ENCODE measurements around the gene MGAT5B. TPM values are rescaled to one million over a fixed set of nuclear protein-coding genes. Genes with fewer than 3 reads are reported as not detected.
A peak's percentile ranks its signal among the peaks of the same experiment; 100 is the strongest.
"Not testable (repeated sequence)": the region's sequence is repeated elsewhere in the genome, so short reads cannot be mapped to it uniquely, and the experiment has no call there.

The MGAT5B gene, protein sequence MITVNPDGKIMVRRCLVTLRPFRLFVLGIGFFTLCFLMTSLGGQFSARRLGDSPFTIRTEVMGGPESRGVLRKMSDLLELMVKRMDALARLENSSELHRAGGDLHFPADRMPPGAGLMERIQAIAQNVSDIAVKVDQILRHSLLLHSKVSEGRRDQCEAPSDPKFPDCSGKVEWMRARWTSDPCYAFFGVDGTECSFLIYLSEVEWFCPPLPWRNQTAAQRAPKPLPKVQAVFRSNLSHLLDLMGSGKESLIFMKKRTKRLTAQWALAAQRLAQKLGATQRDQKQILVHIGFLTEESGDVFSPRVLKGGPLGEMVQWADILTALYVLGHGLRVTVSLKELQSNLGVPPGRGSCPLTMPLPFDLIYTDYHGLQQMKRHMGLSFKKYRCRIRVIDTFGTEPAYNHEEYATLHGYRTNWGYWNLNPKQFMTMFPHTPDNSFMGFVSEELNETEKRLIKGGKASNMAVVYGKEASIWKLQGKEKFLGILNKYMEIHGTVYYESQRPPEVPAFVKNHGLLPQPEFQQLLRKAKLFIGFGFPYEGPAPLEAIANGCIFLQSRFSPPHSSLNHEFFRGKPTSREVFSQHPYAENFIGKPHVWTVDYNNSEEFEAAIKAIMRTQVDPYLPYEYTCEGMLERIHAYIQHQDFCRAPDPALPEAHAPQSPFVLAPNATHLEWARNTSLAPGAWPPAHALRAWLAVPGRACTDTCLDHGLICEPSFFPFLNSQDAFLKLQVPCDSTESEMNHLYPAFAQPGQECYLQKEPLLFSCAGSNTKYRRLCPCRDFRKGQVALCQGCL
- total RNA-seq, result 0.13 and 0.26 TPM in 2 replicates

DNA sequence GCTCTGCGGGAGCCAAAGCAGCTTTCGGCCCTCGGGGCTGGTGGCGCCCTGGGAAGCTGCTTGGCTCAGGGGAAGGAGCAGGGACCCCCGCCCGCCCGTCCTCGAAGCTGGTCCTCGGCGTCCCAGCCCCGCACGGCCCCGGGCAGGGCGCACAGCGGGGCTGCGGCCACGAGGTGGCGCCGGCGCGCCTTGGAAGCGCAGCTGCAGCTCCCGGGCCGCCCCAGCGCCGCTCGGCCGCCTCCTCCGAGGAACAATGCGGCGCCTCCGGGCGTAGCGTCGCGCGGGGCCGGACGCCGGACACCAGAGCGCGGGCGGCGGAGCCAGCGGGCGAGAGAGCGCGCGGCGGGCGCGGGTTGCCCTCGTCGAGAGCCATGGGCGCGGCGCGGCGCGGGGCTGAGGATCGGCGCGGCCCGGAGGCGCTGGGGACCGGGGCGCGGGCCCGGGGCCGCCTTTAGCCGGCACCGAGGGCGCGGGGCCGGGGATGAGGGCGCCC, at the start of gene MGAT5B:
TSS of gene MGAT5B (plus strand) at position 229 of the 493 bp plus-strand sequence. CDS start 626 bp downstream, outside the sequence.
- peak; percentile 29 to 87 for DNase-seq (ENCODE audit: low read depth in 2 of 2)

DNA sequence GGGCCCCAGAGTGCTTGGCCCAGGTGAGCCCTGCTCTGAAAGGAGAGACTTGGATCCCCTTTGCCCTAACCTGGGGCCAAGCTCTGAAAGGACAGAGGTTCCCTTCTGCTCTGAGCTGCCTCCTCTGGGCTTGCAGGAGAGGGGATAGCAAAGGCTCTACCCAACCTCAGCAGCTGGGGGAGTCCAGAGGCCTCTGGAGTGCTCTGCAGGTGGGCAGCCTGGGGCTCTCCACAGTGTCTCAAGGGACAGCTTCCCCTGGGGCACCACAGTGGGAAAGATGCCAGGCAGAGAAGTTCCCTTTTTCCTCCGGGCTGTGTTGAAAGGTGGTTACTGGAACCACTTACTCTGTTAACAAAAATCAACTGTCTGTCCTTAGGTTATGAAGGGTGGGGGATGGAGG, 48.2 kb upstream of the MGAT5B start:
- no peak for DNase-seq (ENCODE audit: low read depth in 2 of 2)

DNA sequence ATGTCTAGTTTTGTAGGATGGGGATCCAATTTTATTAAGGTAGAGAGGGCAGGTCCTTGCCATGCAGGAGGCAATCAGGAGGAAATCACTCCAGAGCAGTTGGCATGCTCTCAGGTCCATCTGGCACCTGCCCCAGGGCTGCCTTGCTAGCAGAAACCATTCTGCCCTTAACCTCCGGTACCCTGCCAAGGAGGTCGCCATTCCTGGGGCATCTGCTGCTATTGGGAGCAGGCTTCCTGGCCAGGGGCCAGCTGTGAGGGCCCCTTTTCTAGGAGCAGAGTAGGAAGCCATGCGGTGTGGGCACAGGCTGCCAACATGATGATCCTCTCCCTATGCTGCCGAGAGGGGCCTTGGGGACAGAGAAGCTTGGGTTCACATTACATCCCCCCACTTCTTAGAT, 47.6 kb upstream of the MGAT5B start:
- no peak for DNase-seq (ENCODE audit: low read depth in 2 of 2)

DNA sequence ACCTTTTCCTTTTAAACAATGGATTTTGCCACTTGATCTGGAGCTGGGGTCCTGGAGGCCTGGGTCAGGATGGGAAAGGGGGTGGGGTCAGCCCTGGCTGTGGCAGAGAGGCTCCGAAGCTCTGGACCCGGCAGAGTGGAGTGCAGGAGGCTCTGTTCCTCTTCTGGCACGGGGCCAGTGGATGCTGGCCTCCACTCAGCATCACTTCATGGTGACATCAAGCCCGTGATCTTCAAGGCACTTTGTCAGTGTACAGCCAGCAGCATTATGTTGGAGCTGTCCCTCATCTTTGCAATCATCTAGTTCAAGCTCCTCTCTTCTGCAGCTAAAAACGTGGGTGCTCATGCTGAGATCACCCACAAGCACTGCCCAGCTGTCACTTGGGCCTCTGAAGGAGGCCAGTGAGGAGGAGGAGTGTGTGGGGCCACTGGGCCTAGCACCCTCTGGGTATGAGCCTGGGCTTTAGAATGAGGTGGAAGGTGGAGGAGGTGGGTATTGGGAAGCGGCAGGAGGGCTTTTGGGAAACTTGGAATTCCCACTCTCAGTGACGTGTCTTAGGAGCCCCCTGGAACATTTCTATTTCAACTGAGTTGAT, 45.9 kb upstream of the MGAT5B start:
- DNase-seq (ENCODE audit: low read depth in 2 of 2), result no peak

DNA sequence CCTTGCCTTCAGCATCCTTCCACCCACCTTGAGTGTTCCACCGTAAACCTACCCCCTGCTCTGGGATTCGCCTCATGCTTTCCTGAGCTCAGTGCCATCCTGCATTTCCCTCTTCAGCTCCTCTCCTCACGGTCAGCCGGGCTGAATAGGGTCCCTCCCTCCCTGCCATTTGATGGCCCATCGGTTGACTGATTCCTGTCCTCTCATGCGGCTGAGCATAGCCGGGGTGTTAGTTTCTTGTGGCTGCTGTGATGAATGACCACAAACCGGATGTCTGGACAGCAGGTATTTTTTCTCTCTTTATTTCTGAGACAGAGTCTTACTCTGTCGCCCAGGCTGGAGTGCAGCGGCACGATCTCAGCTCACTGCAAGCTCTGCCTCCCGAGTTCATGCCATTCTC, 44.1 kb upstream of the MGAT5B start:
- DNase-seq (ENCODE audit: low read depth in 2 of 2), result no peak

DNA sequence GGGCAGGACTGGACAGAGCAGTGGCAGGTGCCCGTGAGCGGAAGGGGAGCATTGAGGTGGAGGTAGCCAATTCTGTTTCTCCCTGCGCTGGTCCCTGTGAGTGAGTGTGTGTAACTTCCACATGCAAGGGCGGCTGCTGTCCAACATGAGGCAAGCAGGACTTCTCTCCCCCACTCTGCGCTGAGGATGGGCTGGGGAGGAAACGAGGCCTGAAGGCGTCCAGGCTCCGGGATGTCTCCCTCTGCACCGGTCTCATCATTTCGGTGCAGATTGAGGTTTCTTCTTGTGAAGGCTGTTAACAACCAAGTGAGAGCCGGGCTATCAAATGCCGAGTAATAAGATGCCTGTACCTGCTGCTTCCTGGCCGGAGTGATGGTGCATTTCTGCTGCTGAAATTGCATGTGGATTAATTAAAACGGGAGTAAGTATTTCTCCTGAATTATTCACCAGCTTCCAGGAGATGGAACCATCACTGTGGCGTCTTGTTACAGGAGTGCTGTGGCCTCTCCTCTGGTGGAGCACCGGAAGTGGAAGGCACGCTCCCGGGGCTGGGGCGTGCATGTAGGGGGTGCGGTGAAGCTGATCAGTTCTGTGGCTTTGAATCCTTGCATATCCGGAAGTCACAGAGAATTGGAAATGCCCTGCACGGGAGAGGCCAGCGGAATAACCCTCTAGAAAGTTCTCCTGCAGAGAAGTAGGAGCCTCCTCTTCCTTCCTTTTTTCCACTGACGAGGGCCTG, 41.7 kb upstream of the MGAT5B start:
- DNase-seq (ENCODE audit: low read depth in 2 of 2), result no peak

DNA sequence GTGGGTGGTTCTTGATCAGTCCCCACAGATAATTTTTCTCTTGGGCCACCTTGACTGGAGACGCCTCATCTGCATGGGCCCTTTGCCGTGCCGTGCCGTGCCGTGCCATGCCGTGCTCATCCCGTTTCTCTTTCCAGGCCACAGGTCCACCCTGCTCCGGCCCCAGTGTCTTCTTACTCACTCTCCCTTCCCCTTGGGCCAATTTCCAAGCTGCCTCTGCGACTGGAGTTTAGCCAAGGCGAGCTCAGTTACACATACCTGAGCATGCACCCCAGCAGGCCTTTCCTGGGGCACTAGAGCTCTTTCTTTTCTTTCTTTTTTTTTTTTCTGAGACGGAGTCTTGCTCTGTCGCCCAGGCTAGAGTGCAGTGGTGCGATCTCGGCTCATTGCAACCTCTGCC, 40.5 kb upstream of the MGAT5B start:
- no peak for DNase-seq (ENCODE audit: low read depth in 2 of 2)

DNA sequence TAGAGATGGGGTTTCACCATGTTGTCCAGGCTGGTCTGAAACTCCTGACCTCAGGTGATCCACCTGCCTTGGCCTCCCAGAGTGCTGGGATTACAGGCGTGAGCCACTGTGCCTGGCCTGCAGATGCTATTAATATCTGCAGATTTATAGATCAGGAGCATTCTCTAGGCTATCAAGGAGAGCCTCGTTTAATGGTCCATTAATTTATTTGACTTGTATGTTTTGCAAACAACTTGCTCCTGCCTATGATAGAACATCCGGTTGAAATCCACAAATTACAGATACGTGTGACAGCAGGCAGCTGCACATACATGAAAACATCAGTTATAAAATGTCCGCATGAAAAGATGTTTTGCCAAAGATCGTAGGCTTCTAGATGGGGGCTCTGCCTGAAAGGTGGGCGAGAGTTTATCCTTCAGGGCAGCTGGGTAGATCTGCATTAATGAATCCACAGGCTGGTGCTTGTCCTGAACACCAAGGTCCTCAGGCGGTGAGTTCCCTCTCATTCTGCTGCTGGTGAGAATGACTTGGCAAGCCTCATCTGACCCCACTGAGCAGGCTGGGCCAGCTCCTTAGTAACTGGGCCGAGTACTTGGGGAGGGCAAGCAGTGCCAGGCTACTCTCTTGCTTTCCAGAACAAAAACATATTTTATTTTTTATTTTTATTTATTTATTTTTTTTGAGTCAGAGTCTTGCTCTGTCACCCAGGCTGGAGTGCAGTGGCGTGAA, 37.1 kb upstream of the MGAT5B start:
- DNase-seq (ENCODE audit: low read depth in 2 of 2), result no peak

DNA sequence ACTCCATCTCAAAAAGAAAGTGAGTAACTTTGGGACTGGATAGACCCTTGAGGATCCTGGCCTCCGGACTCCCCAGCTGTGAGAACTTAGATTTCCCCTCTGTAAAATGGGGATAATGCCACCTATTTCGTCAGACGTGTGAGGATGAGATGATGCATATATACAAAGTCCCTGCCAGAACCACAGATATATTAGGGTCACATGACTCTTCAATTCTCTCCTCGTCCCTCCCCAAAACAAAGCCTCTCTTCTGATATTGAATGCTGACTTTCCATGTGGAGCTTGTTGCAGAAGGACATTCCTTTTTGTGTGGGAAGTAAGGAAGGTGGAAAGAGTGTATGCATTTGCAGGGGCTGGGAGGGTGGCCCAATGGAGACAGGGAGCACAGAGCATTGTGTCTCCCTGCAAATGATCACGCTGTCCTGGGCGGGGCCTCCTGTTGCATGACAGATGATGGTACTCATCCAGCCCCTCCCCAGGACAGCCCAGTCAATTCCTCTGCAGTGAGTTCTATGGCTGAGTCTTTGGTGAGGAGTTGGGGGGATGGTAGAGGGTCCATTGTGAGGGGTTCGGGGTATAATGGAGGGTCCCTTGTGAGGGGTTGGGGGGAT, 35.1 kb upstream of the MGAT5B start:
- DNase-seq (ENCODE audit: low read depth in 2 of 2), result no peak

DNA sequence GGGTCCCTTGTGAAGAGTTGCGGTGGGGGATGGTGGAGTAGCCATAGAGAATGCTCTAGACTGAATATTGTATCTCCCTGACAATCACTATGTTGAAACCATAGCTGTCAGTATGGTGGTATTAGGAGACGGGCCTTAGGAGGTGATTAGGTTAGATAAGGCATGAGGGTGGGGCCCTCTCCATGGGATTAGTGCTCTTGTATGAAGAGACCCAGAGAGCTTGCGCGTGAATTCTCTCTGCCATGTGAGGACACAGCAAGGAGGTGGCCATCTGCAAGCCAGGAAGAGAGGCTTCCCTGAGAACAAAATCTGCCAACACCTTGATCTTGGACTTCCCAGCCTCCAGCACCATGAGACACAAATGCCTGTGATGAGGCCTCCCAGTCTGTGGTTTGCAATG, 34.5 kb upstream of the MGAT5B start:
- DNase-seq (ENCODE audit: low read depth in 2 of 2), result no peak

DNA sequence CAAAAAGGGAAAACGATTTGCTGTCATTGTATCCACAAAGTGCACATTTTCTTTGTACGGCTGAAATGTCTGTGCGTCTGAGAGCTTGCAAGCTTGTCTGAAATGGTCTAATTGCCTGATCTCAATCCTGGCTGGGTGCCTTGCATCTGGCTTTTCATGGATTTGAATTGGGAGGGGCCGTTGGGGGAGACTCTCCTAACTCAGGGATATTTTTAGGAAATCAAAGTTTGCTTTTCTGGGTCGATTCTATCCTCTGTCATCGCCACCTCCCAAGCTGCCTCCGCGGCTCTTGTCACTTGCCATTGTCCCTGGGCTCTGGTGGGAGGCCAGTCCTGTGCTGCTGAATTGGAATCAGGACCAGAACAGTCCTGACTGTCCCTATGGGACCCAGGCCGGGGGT, 33.3 kb upstream of the MGAT5B start:
- no peak for DNase-seq (ENCODE audit: low read depth in 2 of 2)

DNA sequence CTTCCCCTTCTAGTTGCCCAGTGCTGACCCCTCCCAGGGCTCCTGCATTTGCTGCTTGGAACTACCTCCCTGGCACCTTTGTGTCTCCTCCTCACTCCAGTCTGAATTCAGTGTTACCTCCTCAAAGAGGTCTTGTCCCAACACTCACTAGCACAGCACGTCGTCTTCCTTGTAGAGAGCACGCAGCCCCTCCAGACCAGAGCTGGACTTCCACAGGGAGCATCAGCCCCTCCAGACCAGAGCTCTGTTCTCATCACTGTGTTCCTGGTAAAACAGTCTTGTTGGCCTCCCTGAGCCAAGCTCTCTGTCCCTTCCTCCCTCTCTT, 27.8 kb upstream of the MGAT5B start:
- DNase-seq (ENCODE audit: low read depth in 2 of 2), result no peak

DNA sequence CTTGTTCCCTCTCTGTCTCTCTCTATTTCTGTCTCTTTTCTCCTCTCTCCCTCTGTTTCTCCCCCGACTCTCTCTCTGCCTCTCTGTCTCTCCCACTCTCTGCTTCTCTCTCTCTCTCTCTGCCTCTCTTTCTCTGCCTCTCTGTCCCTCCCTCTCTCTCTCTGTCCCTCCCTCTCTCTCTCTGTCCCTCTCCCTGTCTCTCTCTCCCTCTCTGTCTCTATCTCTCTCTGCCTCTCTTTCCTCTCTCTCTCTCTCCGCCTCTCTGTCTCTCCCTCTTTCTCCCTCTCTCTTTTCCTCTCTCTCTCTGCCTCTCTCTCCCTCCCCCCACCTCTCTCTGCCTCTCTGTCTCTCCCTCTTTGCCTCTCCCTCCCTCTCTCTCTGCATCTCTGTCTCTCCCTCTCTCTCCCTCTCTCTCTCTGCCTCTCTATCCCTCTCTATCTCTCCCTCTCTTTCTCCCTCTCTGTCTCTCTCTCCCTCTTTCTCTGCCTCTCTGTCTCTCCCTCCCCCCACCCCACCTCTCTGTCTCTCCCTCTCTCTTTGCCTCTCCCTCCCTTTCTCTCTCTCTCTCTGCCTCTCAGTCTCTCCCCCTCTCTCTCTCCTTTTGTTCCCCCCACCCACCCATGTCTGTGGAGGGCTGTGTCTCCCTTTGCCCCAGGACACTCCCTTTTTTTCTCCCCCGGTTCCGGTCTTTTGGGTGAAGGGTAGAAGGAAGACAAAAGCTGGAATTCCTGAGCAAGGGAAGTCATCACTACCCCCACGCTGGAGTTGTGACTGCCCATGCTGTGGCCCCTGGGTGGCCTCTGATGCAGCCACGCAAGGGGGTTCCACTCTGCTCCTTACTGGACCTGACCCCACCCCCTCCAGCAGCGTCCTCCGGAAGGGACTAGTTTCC, 27.1 kb upstream of the MGAT5B start:
- DNase-seq (ENCODE audit: low read depth in 2 of 2), result no peak

DNA sequence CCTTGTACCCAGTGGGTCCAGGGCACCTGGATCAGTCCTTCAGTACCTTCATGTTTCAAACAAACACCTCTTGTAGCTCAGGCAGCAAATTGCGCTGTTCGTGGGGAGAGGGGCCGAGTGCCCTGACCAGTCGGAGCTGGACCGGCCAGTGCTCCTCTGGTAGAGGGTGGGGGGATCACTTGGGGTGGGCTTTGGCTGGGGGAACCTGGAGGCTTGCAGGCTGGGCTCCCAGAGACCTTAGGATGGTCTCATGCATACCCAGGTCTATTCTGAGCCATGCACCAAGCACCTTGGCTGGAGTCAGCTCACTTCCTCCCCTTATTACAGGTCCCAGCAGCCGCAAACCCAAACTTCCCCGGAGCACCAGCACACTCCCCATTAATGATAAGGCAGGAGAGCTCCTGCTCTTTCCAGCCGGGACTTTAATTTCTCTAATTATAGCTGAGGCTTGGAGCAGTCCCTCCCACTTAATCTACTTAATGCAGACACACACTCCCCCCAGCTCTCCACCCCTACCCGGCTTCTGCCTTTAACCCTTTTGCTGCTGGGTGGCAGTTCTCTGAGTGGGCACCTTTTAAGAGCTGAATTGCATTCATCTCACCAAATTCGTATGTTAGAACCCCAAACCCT, 26.3 kb upstream of the MGAT5B start:
- no peak for DNase-seq (ENCODE audit: low read depth in 2 of 2)

DNA sequence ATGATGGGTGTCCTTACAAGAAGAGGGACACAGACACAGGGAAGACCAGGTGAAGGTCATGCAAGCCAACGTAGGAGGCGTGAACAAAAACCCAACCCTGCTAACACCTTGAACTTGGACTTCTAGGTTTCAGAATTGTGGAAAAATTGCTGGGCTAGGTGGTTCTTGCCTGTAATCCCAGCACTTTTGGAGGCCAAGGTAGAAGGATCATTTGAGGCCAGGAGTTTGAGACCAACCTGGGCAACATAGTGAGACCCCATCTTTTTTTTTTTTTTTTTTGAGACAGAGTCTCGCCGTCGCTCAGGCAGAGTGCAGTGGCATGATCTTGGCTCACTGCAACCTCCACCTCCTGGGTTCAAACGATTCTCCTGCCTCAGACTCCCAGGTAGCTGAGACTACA, 25.1 kb upstream of the MGAT5B start:
- not testable (repeated sequence) for DNase-seq (ENCODE audit: low read depth in 2 of 2)

DNA sequence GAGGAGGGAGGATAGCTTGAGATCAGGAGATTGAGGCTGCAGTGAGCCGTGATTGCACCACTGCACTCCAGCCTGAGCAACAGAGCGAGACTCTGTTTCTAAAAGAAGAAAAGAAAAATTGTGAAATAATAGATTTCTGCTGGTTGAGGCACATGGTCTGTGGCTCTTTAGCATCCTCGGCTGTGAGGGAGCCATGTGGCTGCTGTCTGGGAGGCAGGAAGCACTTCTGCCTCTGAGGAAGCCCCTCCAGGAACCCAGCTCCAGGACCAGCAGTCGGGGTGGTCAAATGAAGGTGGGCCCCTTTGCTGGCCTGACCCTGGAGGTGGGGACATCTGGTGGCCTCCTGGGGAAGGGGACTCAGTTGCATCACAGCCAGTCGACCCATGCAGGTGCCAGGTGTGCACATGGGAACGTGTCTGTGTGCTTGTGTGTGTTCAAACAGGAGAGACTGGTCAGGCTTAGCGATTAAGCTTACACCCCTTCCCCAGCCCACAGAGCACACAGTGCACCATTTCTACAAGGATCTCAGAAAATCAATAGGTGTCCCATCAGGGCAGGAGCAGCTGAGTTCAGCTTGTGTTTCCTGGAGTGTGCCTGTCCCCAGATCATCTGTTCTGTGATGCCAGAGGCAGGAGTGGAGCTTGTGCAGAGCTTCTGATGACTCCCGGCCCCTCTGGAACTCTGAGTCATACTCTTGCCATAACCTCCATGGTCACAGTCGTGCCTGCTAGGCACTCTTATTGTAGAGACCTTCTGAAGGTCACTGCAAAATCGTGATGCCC, 24.3 kb upstream of the MGAT5B start:
- DNase-seq (ENCODE audit: low read depth in 2 of 2), result no peak

DNA sequence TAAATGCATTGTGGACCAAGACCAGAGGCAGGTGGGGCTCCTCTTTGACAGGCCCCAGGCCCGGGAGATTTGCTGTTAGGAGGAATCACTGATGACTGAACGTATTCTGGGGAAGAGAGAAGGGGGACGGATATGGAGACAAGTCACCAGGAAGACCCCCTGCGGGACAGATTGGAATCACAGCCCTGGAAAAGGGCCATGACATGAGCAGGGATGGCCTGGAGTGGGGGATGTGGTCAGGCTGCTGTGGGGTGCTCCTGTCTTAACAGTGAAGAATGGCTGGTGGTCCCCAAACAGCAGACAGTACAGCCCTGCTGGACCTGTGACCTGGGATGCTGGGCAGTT, 23.7 kb upstream of the MGAT5B start:
- no peak for DNase-seq (ENCODE audit: low read depth in 2 of 2)

DNA sequence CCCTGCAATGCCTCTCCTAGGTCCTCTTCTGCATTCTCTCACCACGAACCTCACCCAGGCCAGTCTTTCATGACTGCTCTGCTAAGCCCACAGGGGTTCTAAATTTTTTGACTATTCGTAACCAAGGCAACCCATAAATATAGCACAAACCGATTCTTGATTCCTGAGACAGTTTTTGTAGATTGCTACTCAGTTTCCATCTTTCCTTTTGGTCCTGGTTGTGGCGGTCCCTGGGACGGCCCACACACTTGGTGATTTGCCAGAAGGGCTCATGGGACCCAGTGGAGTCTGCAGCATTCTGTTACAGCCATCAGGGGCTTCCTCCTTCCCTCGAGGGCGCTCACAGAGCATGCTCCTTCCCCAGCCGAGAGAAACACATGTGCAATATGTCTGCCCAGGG, 23.4 kb upstream of the MGAT5B start:
- no peak for DNase-seq (ENCODE audit: low read depth in 2 of 2)
